Liver (tissue), 9 donors: ENCODE data around the gene TMEM270. TPM values are rescaled to one million over a fixed set of nuclear protein-coding genes. Genes with fewer than 3 reads are reported as not detected.
A peak's percentile ranks its signal among the peaks of the same experiment; 100 is the strongest.

ENCODE experiments used
- DNase-seq: peaks from one replicate; pipeline ENCODE4 v3.0.0-alpha.2; 2017; ENCODE audit warnings: low spot score
- H3K27ac ChIP-seq, 2 donors: one replicate each; pipeline ENCODE4 v1.7.0; 2013; ENCODE audit warnings: inconsistent platforms in 2 of 2, low read length in 2 of 2, control low read depth in 1 of 2, low read depth in 1 of 2, mild to moderate bottlenecking in 1 of 2
- H3K27me3 ChIP-seq, 4 donors: one replicate each; pipeline versions ENCODE4 v1.6.1 to v1.7.0; 2013; ENCODE audit warnings: low read length in 3 of 4, inconsistent platforms in 1 of 4, mild to moderate bottlenecking in 1 of 4, moderate library complexity in 1 of 4; ENCODE audit not compliant: control insufficient read depth in 4 of 4, insufficient read depth in 4 of 4
- H3K36me3 ChIP-seq, 4 donors: one replicate each; pipeline versions ENCODE4 v1.6.1 to v1.7.0; 2013; ENCODE audit warnings: low read length in 3 of 4, mild to moderate bottlenecking in 3 of 4, low read depth in 1 of 4, moderate library complexity in 1 of 4; ENCODE audit not compliant: control insufficient read depth in 4 of 4, insufficient read depth in 3 of 4
- H3K4me1 ChIP-seq, 4 donors: one replicate each; pipeline versions ENCODE4 v1.6.1 to v1.7.0; 2013; ENCODE audit warnings: low read length in 3 of 4, mild to moderate bottlenecking in 3 of 4, moderate library complexity in 1 of 4; ENCODE audit not compliant: control insufficient read depth in 4 of 4, insufficient read depth in 4 of 4
- H3K4me3 ChIP-seq, 3 donors: one replicate each; pipeline versions ENCODE4 v1.6.1 to v1.7.0; 2013; ENCODE audit warnings: low read length in 3 of 3, control low read depth in 1 of 3, low read depth in 1 of 3, mild to moderate bottlenecking in 1 of 3
- H3K9ac ChIP-seq, 2 donors: one replicate each; pipeline ENCODE4 v1.7.0; 2013; ENCODE audit warnings: low read length in 2 of 2, mild to moderate bottlenecking in 2 of 2, moderate library complexity in 2 of 2, control low read depth in 1 of 2, low read depth in 1 of 2
- H3K9me3 ChIP-seq, 4 donors: one replicate each; pipeline versions ENCODE4 v1.6.1 to v1.7.0; 2013; ENCODE audit warnings: low read length in 3 of 4; ENCODE audit not compliant: control insufficient read depth in 4 of 4
- FOXA1 ChIP-seq: IDR thresholded peaks from 2 replicates; pipeline ENCODE4 v1.6.1; 2016; ENCODE audit warnings: antibody characterized with exemption
- FOXA2 ChIP-seq: IDR thresholded peaks from 2 replicates; pipeline ENCODE4 v1.6.1; 2016; ENCODE audit warnings: antibody characterized with exemption
- GABPA ChIP-seq, 2 donors: IDR thresholded peaks in 1 of 2; conservative IDR thresholded peaks in 1 of 2; 2 replicates each; pipeline ENCODE4 v1.6.1; 2016; ENCODE audit warnings: antibody characterized with exemption in 2 of 2, mild to moderate bottlenecking in 1 of 2, moderate library complexity in 1 of 2
- HNF4A ChIP-seq, 2 donors: conservative IDR thresholded peaks; 2 replicates each; pipeline ENCODE4 v1.6.1; 2016; ENCODE audit warnings: antibody characterized with exemption in 2 of 2, mild to moderate bottlenecking in 2 of 2
- HNF4G ChIP-seq: IDR thresholded peaks from 2 replicates; pipeline ENCODE4 v1.6.1; 2016; ENCODE audit warnings: antibody characterized with exemption
- JUND ChIP-seq, 2 donors: IDR thresholded peaks; 2 replicates each; pipeline ENCODE4 v1.6.1; 2016; ENCODE audit warnings: antibody characterized with exemption in 2 of 2
- NR2F2 ChIP-seq: IDR thresholded peaks from 2 replicates; pipeline ENCODE4 v1.6.1; 2016; ENCODE audit warnings: antibody characterized with exemption
- RAD21 ChIP-seq, 2 donors: IDR thresholded peaks; 2 replicates each; pipeline ENCODE4 v1.6.1; 2016; ENCODE audit warnings: antibody characterized with exemption in 2 of 2, mild to moderate bottlenecking in 2 of 2
- REST ChIP-seq: IDR thresholded peaks from 2 replicates; pipeline ENCODE4 v1.6.1; 2016; ENCODE audit warnings: antibody characterized with exemption, mild to moderate bottlenecking
- RXRA ChIP-seq, 2 donors: IDR thresholded peaks; 2 replicates each; pipeline ENCODE4 v1.6.1; 2017 to 2018; ENCODE audit warnings: antibody characterized with exemption in 2 of 2, mild to moderate bottlenecking in 1 of 2
- SP1 ChIP-seq: IDR thresholded peaks from 2 replicates; pipeline ENCODE4 v1.6.1; 2018; ENCODE audit warnings: antibody characterized with exemption, mild to moderate bottlenecking
- TAF1 ChIP-seq: conservative IDR thresholded peaks from 2 replicates; pipeline ENCODE4 v1.6.1; 2016; ENCODE audit warnings: antibody characterized with exemption, mild to moderate bottlenecking
- YY1 ChIP-seq: IDR thresholded peaks from 2 replicates; pipeline ENCODE4 v1.6.1; 2016; ENCODE audit warnings: antibody characterized with exemption, mild to moderate bottlenecking
- WGBS: extraction: QIAGEN DNeasy Blood & Tissue Kit; methylation state at CpG from one replicate; pipeline ENCODE4 v1.1.7; 2013; 5-methylcytosine and 5-hydroxymethylcytosine counted together
- polyA plus RNA-seq, 2 donors: library from polyadenylated mRNA; stranded (reverse) in 1 of 2; unstranded in 1 of 2; fragments of 200-250 nt in 1 of 2; fragments of >200 nt in 1 of 2; fragmentation: Nextera tagmentation in 1 of 2; extraction: Ambion mirVana in 1 of 2; gene quantifications; one replicate each; pipeline versions ENCODE4 v1.2.1 to v1.2.3, GENCODE V29; 2013 to 2015
- total RNA-seq, 2 donors: library from RNA; depleted of rRNA; stranded (reverse); fragments of >200 nt; gene quantifications; one replicate each; pipeline ENCODE4 v1.2.3, GENCODE V29; 2014
- TF ChIP-seq, protein P1 (sequence below): IDR thresholded peaks from 2 replicates; pipeline ENCODE4 v1.6.1; 2016; ENCODE audit warnings: antibody characterized with exemption
- TF ChIP-seq, protein P2 (sequence below): IDR thresholded peaks from 2 replicates; pipeline ENCODE4 v1.6.1; 2016; ENCODE audit warnings: antibody characterized with exemption
- TF ChIP-seq, protein P3 (sequence below): IDR thresholded peaks from 2 replicates; pipeline ENCODE4 v1.6.1; 2016; ENCODE audit warnings: antibody characterized with exemption
- donor health status: healthy.
- donor health status: healthy.
- donor health status: healthy.
- donor health status: healthy.
- donor health status: healthy.

TMEM270 gene
- total and polyA plus RNA-seq, 4 donors, result 0.09 TPM; not detected in 3

- TF ChIP-seq SP1 (no peak), RAD21 (IDR thresholded peaks at IDR 0.05) (no peak), NR2F2 (no peak), REST (no peak)
- no peak for DNase-seq
These were observed 43.5 kb downstream of the TMEM270 start for GRCh38 chr7:73904219-73905137.

DNA sequence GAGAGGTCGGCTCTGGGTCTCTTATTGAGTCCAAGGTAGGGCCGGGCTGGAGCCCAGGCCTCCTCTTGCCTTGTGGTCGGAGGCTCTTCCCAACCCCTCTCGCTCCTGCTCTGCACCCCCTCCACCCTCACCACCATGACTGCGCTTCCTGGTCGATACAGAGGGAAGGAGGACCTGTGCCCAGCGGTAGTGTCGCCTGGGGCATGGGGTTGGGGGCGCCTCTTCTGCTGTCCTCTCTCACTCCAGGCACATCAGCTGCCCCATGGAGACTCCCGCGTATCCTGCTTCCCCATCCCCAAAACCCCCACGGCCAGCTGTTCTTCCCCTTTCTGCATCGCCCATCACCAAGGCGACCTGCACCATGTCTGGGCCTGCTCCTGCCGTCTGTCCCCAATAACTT is 44.4 kb downstream of the TMEM270 start:
- H3K9me3 ChIP-seq, result no peaks in the 10 kb centered on the region
- TF ChIP-seq HNF4A (conservative IDR thresholded peaks at IDR 0.05) (no peak), FOXA1 (no peak), NR2F2 (no peak), GABPA (IDR thresholded peaks at IDR 0.05 in 1 of 2, conservative IDR thresholded peaks at IDR 0.05 in 1 of 2) (no peak)
- no peaks in the 10 kb centered on the region for H3K27me3 ChIP-seq
- H3K27ac ChIP-seq, result no peak overlapping the region
- no peaks in the 10 kb centered on the region for H3K36me3 ChIP-seq
- 93% methylated on average over 15 of the region's 15 CpGs for WGBS
- H3K9ac ChIP-seq, result no peak overlapping the region
- no peak for DNase-seq
- H3K4me3 ChIP-seq, result no peak overlapping the region
- no peaks in the 10 kb centered on the region for H3K4me1 ChIP-seq

More at GRCh38 chr7:73904219-73905137, 43.5 kb downstream of the TMEM270 start:
- Histone ChIP-seq H3K27me3 (no peaks in the 10 kb centered on the region), H3K4me3 (no peak overlapping the region), H3K27ac (no peak overlapping the region), H3K9me3 (no peaks in the 10 kb centered on the region), H3K9ac (no peak overlapping the region), H3K36me3 (no peaks in the 10 kb centered on the region), H3K4me1 (no peaks in the 10 kb centered on the region)
- WGBS, result 86% methylated on average over 24 of the region's 24 CpGs

DNA sequence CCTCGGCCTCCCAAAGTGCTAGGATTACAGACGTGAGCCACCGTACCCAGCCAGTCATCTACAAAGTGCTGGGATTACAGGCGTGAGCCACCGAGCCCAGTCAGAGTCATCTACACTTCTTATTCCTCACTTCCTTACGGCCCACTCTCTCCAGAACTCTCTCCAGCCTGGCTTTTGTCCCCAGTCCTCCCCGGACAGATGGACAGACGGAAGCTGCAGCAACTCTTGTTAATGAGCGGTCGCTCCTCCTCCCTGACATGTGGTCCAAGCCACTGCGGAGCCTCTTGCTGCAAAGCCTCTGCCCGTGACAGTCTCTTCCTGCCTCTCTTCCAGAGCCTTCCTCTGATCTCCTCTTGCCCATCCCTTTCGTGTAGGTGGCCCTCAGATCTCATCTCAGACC is 45.9 kb downstream of the TMEM270 start:
- TF ChIP-seq HNF4A (conservative IDR thresholded peaks at IDR 0.05) (no peak), JUND (IDR thresholded peaks at IDR 0.05) (no peak), SP1 (no peak), RXRA (IDR thresholded peaks at IDR 0.05) (no peak), TAF1 (no peak), FOXA1 (no peak), GABPA (IDR thresholded peaks at IDR 0.05 in 1 of 2, conservative IDR thresholded peaks at IDR 0.05 in 1 of 2) (no peak), REST (no peak), FOXA2 (no peak), RAD21 (IDR thresholded peaks at IDR 0.05) (no peak), HNF4G (no peak), NR2F2 (no peak), YY1 (no peak)
- TF ChIP-seq, protein P1, sequence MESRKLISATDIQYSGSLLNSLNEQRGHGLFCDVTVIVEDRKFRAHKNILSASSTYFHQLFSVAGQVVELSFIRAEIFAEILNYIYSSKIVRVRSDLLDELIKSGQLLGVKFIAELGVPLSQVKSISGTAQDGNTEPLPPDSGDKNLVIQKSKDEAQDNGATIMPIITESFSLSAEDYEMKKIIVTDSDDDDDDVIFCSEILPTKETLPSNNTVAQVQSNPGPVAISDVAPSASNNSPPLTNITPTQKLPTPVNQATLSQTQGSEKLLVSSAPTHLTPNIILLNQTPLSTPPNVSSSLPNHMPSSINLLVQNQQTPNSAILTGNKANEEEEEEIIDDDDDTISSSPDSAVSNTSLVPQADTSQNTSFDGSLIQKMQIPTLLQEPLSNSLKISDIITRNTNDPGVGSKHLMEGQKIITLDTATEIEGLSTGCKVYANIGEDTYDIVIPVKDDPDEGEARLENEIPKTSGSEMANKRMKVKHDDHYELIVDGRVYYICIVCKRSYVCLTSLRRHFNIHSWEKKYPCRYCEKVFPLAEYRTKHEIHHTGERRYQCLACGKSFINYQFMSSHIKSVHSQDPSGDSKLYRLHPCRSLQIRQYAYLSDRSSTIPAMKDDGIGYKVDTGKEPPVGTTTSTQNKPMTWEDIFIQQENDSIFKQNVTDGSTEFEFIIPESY, result no peak
- TF ChIP-seq, protein P2, sequence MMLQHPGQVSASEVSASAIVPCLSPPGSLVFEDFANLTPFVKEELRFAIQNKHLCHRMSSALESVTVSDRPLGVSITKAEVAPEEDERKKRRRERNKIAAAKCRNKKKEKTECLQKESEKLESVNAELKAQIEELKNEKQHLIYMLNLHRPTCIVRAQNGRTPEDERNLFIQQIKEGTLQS, result no peak
- TF ChIP-seq, protein P3, sequence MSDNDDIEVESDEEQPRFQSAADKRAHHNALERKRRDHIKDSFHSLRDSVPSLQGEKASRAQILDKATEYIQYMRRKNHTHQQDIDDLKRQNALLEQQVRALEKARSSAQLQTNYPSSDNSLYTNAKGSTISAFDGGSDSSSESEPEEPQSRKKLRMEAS, result no peak
- Histone ChIP-seq H3K36me3 (no peaks in the 10 kb centered on the region), H3K27me3 (no peaks in the 10 kb centered on the region), H3K27ac (no peak overlapping the region), H3K9me3 (no peaks in the 10 kb centered on the region), H3K4me1 (no peaks in the 10 kb centered on the region), H3K4me3 (no peak overlapping the region), H3K9ac (no peak overlapping the region)
- WGBS, result 85% methylated on average over 13 of the region's 13 CpGs
- peak; percentile 28 for DNase-seq
